RWPE2 (cell line): Measurements from ENCODE around the gene ACTN3.
"Not testable (repeated sequence)": the region's sequence is repeated elsewhere in the genome, so short reads cannot be mapped to it uniquely, and the experiment has no call there.

Source experiments
- ATAC-seq: fragments of 200-7000 bp; cut with Tn5 transposase; 3 replicates; pipeline ENCODE4 v1.9.1; 2021; ENCODE audit warnings: low read depth
- DNase-seq: peaks from one replicate; pipeline ENCODE4 v3.0.0-alpha.2; 2020; ENCODE audit warnings: low spot score
- H3K27ac ChIP-seq: fragments of 450-650 bp; 2 replicates; pipeline ENCODE4 v1.5.1; 2017; ENCODE audit warnings: mild to moderate bottlenecking; ENCODE audit not compliant: poor library complexity, severe bottlenecking
- H3K27me3 ChIP-seq: fragments of 250-450 bp; sonication (Bioruptor Pico); 2 replicates; pipeline ENCODE4 v1.5.1; 2021; ENCODE audit warnings: mild to moderate bottlenecking, moderate library complexity; ENCODE audit not compliant: insufficient read depth, poor library complexity, severe bottlenecking
- H3K36me3 ChIP-seq: fragments of 250-450 bp; sonication (Bioruptor Pico); 2 replicates; pipeline ENCODE4 v1.5.1; 2020; ENCODE audit warnings: low read depth, mild to moderate bottlenecking, moderate library complexity
- H3K4me1 ChIP-seq: fragments of 250-450 bp; sonication (Bioruptor Pico); 2 replicates; pipeline ENCODE4 v1.5.1; 2021; ENCODE audit warnings: mild to moderate bottlenecking, moderate library complexity; ENCODE audit not compliant: insufficient read depth, poor library complexity, severe bottlenecking
- H3K4me3 ChIP-seq: fragments of 250-450 bp; sonication (Bioruptor Pico); 2 replicates; pipeline ENCODE4 v1.5.1; 2021; ENCODE audit warnings: mild to moderate bottlenecking, moderate library complexity; ENCODE audit not compliant: severe bottlenecking
- H3K9me3 ChIP-seq: fragments of 250-450 bp; sonication (Bioruptor Pico); 2 replicates; pipeline ENCODE4 v1.5.1; 2021; ENCODE audit warnings: mild to moderate bottlenecking, moderate library complexity; ENCODE audit not compliant: severe bottlenecking
- CTCF ChIP-seq: fragments of 450-650 bp; IDR thresholded peaks from one replicate; pipeline ENCODE4 v1.5.1; 2017; ENCODE audit warnings: mild to moderate bottlenecking, moderate library complexity; ENCODE audit not compliant: poor library complexity, severe bottlenecking

The ACTN3 gene

DNA sequence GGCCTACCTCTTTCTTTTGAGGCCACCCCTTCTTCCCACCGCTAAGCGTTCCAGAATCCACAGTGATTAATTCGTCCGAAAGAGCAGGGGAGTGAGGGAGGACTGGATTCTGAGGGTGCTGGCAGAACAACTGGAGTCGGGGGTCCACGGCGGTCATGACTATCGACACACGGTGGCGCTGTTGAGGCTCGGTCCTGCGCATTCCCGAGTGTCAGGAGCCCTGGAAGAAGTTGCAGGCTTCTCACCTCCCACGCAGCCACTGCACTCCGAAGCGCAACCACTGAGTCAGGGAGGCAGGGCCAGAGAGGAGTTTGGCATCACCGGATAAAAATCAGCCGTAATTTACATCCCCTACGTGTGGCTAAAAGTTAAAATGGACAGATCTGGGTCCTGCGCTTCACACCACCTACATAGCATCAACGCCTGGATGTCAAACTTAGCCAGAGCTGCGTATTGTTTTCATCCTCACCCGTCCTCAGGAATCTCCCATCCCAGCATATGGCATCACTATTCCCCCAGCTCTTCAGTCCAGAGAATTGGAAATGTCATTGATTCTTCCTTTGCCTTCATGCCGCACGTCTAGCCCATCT is 32.4 kb downstream of the ACTN3 start:
- peak; percentile 68 for ATAC-seq
- Histone ChIP-seq H3K36me3 (no peaks in the 10 kb centered on the region), H3K4me1 (no peaks in the 10 kb centered on the region), H3K27me3 (no peaks in the 10 kb centered on the region), H3K4me3 (no peak overlapping the region), H3K9me3 (peaks cover 2% of the 10 kb centered on the region), H3K27ac (no peak overlapping the region)
- no peak for DNase-seq
- peak; percentile 71 for TF ChIP-seq CTCF

DNA sequence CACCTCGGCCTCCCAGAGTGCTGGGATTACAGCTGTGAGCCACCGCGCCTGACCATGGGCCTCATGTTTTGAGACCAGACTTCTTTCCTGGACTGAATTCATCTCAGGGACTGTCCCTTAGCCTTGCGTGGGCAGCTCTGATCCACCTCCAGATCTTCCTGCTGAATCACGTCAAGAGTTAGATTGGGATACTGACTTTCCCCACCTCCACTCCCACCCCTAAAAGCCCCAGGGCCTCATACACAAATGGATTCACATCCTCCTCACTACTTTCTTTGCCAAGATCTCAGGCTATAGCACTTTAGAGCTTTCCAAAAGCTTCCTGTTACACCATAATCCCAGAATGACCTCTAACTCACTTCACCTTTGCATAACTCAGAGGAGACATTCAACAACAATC is 34.1 kb downstream of the ACTN3 start:
- H3K9me3 ChIP-seq = peaks cover 2% of the 10 kb centered on the region
- DNase-seq (no peak), ATAC-seq (no peak)
- no peak overlapping the region for H3K4me3 ChIP-seq
- no peaks in the 10 kb centered on the region for H3K36me3 ChIP-seq
- H3K27me3 ChIP-seq = no peaks in the 10 kb centered on the region
- H3K27ac ChIP-seq = no peak overlapping the region
- no peak for TF ChIP-seq CTCF
- H3K4me1 ChIP-seq = no peaks in the 10 kb centered on the region

- no peak for ATAC-seq
- Histone ChIP-seq H3K4me3 (no peak overlapping the region), H3K9me3 (peaks cover 2% of the 10 kb centered on the region), H3K27me3 (no peaks in the 10 kb centered on the region), H3K4me1 (no peaks in the 10 kb centered on the region), H3K36me3 (no peaks in the 10 kb centered on the region), H3K27ac (no peak overlapping the region)
- DNase-seq = no peak
- no peak for TF ChIP-seq CTCF
Measured at GRCh38 chr11:66581261-66581660, 34.6 kb downstream of the ACTN3 start.

- H3K9me3 ChIP-seq, H3K27ac ChIP-seq, H3K27me3 ChIP-seq, ATAC-seq, H3K4me3 ChIP-seq, H3K4me1 ChIP-seq, DNase-seq, H3K36me3 ChIP-seq: not testable (repeated sequence)
Measured at GRCh38 chr11:66582565-66583147, 36.0 kb downstream of the ACTN3 start.

DNA sequence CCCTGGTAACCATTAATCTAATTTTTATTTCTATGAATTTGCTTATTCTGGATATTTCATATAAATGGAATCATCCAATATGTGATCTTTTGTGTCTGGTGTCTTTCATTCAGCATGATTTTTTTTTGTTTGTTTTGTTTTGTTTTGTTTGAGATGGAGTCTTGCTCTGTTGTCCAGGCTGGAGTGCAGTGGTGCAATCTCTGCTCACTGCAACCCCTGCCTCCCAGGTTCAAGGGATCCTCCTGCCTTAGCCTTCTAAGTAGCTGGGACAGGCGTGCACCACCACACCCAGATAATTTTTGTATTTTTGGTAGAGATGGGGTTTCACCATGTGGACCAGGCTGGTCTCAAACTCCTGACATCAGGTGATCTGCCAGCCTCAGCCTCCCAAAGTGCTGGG is 38.7 kb downstream of the ACTN3 start:
- H3K4me1 ChIP-seq, H3K9me3 ChIP-seq, DNase-seq, H3K4me3 ChIP-seq, ATAC-seq, H3K27ac ChIP-seq, H3K27me3 ChIP-seq, H3K36me3 ChIP-seq: not testable (repeated sequence)

DNA sequence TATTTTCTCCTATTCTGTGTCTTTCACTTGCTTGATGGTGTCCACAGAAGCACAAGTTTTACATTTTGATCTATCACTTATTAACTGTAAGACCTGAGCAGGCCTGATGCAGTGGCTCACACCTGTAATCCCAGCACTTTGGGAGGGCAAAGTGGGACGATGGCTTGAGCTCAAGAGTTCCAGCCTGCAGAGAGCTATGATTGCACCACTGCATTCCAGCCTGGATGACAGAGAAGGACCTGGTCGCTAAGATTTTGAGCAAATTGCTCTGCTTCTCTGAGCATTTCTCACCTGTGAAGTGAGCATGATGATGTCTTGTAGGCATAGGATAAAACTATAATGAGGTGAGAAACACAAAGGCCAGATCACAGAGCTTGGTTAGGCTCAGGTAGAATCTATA is 39.4 kb downstream of the ACTN3 start:
- no peak overlapping the region for H3K27ac ChIP-seq
- no peak for DNase-seq
- no peaks in the 10 kb centered on the region for H3K4me1 ChIP-seq
- no peak for ATAC-seq
- no peaks in the 10 kb centered on the region for H3K27me3 ChIP-seq
- H3K36me3 ChIP-seq = no peaks in the 10 kb centered on the region
- TF ChIP-seq CTCF = no peak
- peaks cover 2% of the 10 kb centered on the region for H3K9me3 ChIP-seq
- no peak overlapping the region for H3K4me3 ChIP-seq

DNA sequence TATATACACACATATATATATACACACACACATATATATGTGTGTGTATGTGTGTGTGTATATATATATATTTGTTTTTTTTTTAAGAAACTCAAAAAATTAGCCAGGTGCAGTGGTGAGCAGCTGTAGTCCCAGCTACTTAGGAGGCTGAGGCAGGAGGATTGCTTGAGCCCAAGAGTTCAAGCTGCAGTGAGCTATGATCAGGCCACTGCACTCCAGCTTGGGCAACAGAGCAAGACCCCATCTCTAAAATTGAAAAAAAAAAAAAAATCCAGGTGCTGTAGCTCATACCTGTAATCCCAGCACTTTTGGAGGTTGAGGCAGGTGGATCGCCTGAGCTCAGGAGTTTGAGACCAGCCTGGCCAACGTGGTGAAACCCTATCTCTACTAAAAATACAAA is 42.6 kb downstream of the ACTN3 start:
- not testable (repeated sequence) for H3K4me1 ChIP-seq, H3K27ac ChIP-seq, H3K36me3 ChIP-seq, H3K4me3 ChIP-seq, H3K27me3 ChIP-seq, ATAC-seq, DNase-seq, H3K9me3 ChIP-seq
